ENCODE measurements around the gene CYP2F1.
"Not testable (repeated sequence)": the region's sequence is repeated elsewhere in the genome, so short reads cannot be mapped to it uniquely, and the experiment has no call there.

Gene CYP2F1

GRCh38 chr19:41127801-41128300, 13.6 kb downstream of the CYP2F1 start:
- peak; percentile 87 for DNase-seq

DNA sequence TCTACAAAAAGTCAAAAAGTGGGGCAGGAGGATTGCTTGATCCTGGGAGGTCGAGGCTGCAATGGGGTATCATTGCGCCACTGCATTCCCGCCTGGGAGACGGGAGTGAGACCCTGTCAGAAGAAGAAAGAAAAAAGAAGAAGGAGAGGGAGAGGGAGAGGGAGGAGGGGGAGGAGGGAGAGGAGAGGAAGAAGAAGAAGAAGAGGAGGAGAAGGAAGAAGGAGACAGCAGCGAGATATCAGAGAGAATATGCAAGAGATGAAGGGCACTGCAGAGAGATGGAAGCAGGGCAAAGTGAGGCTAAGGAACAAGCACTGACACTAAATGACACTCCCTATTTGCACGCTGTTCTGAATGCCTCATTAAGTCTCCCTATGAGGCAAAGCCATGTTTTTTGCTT, 14.5 kb downstream of the CYP2F1 start:
- DNase-seq: no peak

DNA sequence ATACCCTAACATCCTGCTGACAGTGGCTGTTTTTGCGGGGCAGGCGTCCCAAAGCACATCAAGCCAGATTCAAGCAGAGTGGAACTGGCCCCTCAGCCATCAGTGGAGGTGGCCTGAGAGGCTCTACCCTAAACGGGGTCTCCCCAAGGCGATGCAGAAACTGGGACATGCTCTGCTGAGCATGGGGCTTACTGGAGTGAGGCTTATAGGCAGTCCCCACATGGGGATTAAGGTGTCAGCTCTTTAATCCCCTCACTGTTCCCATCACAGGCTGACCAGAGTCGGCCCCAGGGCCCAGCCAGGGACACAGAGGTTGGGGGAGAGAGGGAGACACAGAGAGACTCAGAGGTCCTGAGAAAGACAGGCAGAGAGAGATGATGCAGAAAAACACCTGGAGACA, 17.0 kb downstream of the CYP2F1 start:
- no peak for DNase-seq

GRCh38 chr19:41133260-41133659, 19.0 kb downstream of the CYP2F1 start:
- DNase-seq: no peak

DNA sequence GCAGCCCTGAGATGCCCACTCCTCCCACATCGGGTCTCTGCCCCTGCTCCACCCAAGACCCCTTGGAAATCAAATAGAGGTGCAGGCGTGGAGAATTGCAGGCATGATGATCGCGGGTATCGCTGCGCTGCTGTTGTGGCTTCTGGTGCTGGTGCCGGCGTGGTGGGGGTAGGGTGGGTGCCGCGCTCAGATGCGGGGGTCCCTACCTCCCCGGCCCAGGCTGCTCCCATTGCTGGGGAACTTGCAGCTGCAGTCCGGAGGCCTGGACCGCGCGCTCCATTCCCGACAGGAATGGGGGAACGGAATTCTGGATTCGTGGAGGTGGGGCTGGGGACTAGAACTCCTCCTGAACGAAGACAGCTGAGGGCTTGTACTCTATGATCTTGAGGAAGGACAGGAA, 20.4 kb downstream of the CYP2F1 start:
- DNase-seq: no peak

DNA sequence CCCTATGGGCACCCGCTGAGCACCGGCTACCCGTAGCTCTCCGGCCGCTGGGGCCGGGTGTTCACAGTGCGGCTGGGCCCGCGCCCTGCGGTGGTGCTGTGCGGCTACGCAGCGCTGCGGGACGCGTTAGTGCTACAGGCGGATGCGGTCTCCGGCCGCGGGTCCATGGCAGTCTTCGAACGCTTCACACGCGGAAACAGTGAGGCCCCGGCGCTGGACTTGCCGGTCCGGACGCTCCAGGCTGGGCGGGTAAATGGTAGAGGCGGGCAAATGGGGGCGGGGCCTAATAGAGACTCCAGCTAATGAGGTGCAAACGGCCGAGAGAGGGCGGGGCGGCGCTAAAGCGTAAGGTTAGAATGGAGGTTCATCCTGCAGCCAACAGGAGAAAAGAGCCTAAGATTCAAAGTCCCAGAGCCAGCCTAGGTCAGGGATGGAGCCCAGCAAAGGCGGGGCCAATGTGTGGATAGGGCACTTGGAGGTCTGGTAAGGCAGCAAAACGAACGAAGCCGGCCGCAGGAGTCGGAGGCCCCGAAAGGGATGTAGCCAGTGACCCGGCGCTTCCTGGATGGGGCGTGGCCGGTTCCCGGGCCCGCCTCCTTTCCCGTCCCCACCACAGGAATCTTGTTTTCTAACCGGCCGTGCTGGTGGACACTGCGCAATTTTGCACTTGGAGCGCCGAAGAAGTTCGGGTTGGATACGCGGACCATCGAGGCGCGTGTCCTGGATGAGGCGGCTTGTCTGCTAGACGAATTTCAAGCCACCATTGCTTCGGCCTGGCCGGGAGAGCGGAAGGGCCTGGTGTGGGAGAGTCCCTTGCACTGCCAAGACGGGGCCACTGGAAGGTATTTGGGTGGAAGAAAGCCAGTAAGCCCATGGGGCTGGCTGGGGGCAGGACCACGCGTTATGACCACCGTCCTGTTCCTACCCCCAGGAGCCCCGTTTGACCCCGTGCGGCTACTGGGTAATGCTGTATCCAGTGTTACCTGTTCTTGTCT, 21.5 kb downstream of the CYP2F1 start:
- peak; percentile 63 for DNase-seq

GRCh38 chr19:41136636-41137455, 22.6 kb downstream of the CYP2F1 start:
- no peak for DNase-seq

GRCh38 chr19:41144403-41144802, 30.2 kb downstream of the CYP2F1 start:
- peak; percentile 92 for DNase-seq

- DNase-seq: no peak
Observed at GRCh38 chr19:41149831-41150230, 35.6 kb downstream of the CYP2F1 start.

DNA sequence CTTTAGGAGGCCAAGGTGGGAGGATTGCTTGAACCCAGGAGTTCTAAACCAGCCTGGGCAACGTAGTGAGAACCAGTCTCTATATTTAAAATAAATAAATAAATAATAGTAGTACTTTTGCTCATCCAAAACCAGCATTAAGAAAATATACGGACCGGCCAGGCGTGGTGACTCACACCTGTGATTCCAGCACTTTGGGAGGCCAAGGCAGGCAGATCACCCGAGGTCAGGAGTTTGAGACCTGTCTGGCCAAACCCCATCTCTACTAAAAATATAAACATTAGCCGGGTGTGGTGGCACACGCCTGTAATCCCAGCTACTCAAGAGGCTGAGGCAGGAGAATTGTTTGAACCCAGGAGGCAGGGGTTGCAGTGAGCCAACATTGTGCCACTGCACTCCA, 36.8 kb downstream of the CYP2F1 start:
- not testable (repeated sequence) for DNase-seq

- DNase-seq: no peak
Observed at GRCh38 chr19:41154060-41154459, 39.8 kb downstream of the CYP2F1 start.

DNA sequence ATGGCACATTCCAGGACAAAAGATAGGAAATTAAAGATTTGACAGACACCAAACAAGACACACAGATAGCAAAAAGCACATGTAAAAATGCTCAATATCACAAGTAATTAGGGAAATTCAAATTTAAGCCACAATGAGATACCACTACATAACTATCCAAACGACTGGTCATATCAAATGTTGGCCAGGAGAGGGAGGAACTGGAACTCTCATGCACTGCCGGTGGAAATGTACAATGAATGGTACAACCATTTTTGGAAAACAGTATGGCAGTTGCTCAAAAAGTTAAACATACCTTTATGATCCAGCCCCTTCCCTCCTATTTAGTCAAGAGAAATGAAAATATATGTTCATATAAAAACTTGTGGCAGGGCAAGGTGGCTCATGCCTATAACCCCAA, 42.0 kb downstream of the CYP2F1 start:
- no peak for DNase-seq

DNA sequence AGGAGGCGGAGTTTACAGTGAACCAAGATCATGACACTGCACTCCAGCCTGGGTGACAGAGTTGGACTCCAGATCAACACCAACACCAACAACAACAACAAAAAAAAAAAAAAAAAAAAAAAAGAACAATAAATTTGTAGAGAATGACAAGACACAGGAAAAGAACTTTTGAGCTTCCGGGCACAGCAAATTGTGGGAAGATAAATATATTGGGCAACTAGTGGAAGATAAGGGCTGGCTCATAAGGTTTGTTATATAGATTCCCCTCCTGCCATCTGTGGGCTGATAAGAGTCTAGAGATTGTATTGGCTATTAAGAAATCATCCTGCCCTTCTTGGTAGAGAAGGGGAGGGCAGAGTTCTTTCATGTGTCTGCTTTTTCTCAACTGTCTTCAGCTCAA, 45.6 kb downstream of the CYP2F1 start:
- DNase-seq: no peak

- no peak for DNase-seq
Observed at GRCh38 chr19:41161903-41162302, 47.7 kb downstream of the CYP2F1 start.

GRCh38 chr19:41166944-41167804, 52.9 kb downstream of the CYP2F1 start:
- DNase-seq: no peak

DNA sequence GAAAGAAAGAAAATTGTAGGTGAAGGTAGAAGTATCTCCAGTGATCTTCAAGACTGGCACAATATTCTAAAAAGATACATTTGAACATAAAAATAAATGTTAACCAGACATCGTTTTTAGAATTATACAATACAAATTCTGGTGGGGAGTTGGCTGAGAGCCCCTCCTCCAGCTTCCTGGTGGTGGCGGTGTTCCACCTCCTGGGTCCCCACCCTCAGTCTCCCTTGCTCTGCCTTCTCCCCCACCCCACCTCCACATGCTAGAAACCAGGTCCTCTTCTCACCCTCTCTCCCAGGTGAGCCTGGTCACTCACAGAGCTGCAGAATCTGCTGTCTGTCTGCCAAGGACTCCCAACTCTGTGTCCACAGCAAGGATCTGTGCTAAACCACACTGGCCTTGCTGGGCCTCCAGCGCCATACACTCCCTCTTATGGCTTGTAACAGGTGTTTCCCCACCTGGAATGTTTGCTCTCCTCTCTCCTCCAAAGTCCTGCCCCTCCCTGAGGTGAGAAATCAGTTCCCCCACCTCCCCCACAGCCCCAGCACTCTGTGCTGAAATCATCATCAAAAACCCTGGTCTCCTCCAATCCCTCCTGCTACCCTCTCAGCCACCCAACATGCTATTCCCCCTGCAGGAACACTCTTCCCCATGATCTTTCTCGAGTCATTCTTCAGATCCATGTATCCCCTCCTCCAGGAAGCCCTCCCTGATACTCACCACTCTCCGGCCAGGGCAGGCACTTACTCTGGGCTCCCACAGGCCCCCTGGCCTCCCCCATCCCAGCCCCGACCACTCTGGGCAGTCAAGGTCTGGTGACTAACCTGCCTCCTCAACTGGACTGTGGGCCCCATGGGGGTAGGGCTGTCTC, 58.3 kb downstream of the CYP2F1 start:
- DNase-seq: no peak

DNA sequence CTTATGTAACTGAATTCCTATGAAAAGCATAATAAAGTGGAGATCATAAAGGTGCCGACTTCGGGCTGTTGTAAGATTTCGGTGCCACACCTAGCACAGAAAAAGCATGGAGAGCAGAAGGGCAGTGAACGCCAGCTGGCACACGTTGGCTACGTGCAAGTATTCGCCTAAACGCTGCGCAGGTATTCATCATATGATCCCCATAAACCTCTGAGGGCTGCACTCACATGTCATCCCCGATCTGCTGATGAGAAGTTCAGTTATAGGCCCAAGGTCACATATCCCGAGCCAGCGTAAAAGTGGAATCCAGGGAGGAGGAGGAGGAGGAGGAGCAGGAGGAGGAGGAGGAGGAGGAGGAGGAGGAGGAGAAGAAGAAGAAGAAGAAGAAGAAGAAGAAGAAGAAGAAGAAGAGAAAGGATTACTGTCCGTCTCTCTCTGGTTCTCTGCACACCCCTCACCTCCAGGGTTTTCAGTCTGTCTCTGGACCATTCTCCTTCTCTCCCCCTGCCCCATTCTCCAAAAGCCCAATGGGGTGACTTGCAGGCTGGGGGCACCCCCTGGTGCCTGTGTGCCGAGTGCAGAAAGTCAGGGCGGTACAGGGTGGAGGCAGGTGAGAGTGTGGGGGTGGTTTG, 60.2 kb downstream of the CYP2F1 start:
- DNase-seq: no peak

DNA sequence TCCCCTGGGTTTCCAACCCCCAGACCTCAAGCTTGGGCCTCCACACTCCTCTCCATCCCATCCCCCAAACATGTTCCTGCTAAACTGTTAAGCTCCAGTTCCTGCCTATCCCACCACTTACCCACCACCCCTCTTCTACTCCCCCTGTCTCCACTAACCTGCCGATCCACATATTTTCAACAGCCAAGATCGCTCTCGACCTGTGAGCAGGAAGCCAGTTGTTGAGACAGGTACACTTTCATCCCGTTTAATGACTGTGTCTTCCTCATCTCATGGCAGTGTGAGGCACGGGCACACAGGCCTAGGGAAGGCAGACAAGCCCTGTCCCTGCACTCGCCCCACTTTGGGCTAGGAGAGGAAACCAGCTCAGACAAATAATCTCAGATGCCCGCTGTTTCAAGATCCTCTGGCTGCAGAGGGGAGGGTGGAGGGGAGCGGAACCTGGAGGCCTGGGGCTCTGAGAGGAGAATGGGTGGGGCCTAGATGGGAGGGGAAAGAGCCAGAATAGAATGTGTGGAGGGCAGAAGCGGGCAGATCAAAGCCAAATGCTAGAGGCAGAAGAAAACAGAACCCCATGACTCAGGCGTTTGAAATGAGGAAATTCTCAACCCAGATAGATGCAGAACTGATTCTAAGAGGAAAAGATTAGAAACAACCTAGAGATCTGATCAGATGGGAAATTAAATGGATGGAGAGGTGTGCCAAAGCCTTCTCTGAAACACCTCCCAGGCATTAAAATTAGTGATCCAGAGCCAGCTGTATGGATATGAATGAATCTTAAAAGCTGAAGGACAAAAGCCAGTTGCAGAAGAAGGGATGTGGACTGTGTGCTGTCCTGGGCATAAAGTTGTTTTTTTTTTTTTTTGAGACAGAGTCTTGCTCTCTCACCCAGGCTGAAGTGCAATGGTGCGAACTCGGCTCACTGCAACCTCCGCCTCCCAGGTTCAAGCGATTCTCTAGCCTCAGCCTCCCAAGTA, 61.9 kb downstream of the CYP2F1 start:
- peak; percentile 43 for DNase-seq

All from CD4-positive, alpha-beta T cell treated with Interleukin-10 for 1 hour (primary cell).